Measurements from ENCODE around the gene KIRREL1.

- TF ChIP-seq POLR2A (IDR thresholded peaks at IDR 0.05) (no peak), CTCF (IDR thresholded peaks at IDR 0.05) (peak; percentile 12 to 57 (median 37))
Observed at GRCh38 chr1:158117854-158118704, 124.6 kb downstream of the KIRREL1 start.
